ENCODE data around the gene SNUPN. TPM values are rescaled to one million over a fixed set of nuclear protein-coding genes. Genes with fewer than 3 reads are reported as not detected.

SNUPN gene
- total RNA-seq, 1 experiment from 2014 or later: 34.6 TPM

DNA sequence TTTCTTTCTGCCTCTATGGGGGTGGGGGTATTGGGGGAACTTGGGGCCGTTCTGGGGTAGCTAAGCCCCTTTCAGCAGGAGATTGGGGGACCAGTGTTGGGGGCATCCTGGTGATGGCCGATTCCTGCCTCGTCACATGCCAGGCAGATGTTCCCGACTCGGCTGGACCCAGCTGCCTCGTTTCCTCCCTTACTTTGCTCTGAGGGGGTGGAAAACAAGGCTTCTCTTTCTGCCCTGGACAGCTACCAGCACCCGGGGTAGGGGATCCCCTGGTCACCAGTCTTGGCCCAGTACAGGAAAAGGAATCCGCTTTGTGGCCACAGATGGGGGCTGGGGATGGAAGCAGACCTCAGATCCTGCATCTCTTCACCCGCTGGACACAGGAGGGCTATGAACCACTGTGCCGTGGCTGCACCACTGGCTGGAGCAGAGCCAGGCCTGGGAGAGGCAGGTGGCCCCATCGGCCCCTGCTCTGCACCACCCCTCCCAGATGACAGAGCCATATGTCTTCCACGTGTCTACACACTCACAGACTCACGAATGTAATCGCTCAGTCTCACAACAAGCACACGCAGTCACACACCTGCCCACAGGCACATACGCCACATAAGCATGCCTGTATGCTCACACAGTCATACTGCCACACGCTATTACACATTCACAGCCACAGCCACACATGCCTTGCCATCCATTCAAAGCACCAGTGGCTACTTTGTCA is 34.6 kb upstream of the SNUPN start:
- intact Hi-C loops (cut with micrococcal nuclease; ENCODE audit: unreplicated experiment): loop anchor here (10.0 kb wide), 1 partner anchor 635 kb away; the partner anchor contains the start of gene PPCDC
- CTCF ChIA-PET: no interaction called here
- H3K27ac ChIP-seq (ENCODE audit: low read depth, low read length, poor library complexity, severe bottlenecking): no peak overlapping the region

DNA sequence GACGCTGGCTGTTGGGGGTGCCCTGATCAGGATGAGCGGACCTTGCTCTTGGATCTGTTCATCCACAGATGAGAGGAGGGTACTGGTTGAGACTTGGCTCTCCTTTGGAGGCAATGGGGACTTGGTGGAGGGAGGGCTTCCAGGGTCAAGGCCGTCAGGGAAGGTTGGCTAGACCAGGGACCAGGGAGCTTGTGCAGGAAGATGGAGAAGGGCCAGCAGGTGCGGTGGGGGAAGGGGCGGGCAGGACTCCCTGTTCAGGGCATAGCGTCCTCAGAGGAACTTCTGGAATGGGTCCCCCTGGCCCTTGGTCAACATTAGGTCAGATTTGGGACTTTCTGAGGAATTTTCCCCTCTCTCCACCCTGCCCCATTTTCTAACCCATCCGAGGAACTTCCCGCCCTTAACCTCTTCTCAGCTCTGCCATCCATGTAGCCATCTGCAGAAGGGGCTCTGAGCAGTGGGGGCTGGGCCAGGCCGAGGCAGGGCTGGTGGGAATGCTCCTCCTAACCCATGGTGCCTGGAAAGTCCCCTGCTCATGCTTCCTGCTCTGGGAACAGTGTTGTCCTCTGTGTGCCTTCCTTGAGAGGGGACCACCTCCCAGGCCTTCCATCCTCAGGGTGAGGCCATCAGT is 33.7 kb upstream of the SNUPN start:
- intact Hi-C loops (cut with micrococcal nuclease; ENCODE audit: unreplicated experiment): no loop called here
- no peak overlapping the region for H3K27ac ChIP-seq (ENCODE audit: low read depth, low read length, poor library complexity, severe bottlenecking)
- no peak overlapping the region for H3K4me3 ChIP-seq (ENCODE audit: low read depth, low read length, poor library complexity, severe bottlenecking)
- no peaks in the 10 kb centered on the region for H3K36me3 ChIP-seq (ENCODE audit: insufficient read depth, low read length, poor library complexity, severe bottlenecking)
- BruUV-seq (replicated peaks): no TSS peak
- no peaks in the 10 kb centered on the region for H3K27me3 ChIP-seq (replicated peaks; ENCODE audit: insufficient read depth, low read depth, low read length, poor library complexity)
- H3K9me3 ChIP-seq (ENCODE audit: low read depth, low read length, poor library complexity, severe bottlenecking): no peaks in the 10 kb centered on the region
- no peak for TF ChIP-seq CTCF (conservative IDR thresholded peaks at IDR 0.05; ENCODE audit: low read depth, low read length)
- POLR2A ChIA-PET (ENCODE audit: low non-redundant PET): no interaction called here
- CTCF ChIA-PET: no interaction called here
- no peaks in the 10 kb centered on the region for H3K4me1 ChIP-seq (ENCODE audit: insufficient read depth, low read length, poor library complexity, severe bottlenecking)
- DNase-seq (ENCODE audit: low spot score): no peak

More for the DNA sequence above, 34.6 kb upstream of the SNUPN start:
- TF ChIP-seq CTCF (conservative IDR thresholded peaks at IDR 0.05; ENCODE audit: low read depth, low read length) (no peak), EZH2 (IDR thresholded peaks at IDR 0.05; ENCODE audit: borderline replicate concordance, low read depth, low read length, poor library complexity, severe bottlenecking) (no peak)
- Histone ChIP-seq H3K36me3 (ENCODE audit: insufficient read depth, low read length, poor library complexity, severe bottlenecking) (no peaks in the 10 kb centered on the region), H3K4me3 (ENCODE audit: low read depth, low read length, poor library complexity, severe bottlenecking) (no peak overlapping the region), H3K27me3 (replicated peaks; ENCODE audit: insufficient read depth, low read depth, low read length, poor library complexity) (no peaks in the 10 kb centered on the region), H3K4me1 (ENCODE audit: insufficient read depth, low read length, poor library complexity, severe bottlenecking) (no peaks in the 10 kb centered on the region), H3K9me3 (ENCODE audit: low read depth, low read length, poor library complexity, severe bottlenecking) (no peaks in the 10 kb centered on the region)
- no peak for DNase-seq (ENCODE audit: low spot score)
- POLR2A ChIA-PET (ENCODE audit: low non-redundant PET): no interaction called here
- BruUV-seq (replicated peaks): no TSS peak

- DNase-seq (ENCODE audit: low spot score): no peak
- H3K4me3 ChIP-seq (ENCODE audit: low read depth, low read length, poor library complexity, severe bottlenecking): no peak overlapping the region
- no peak for TF ChIP-seq CTCF (conservative IDR thresholded peaks at IDR 0.05; ENCODE audit: low read depth, low read length)
- no peak for TF ChIP-seq EZH2 (IDR thresholded peaks at IDR 0.05; ENCODE audit: borderline replicate concordance, low read depth, low read length, poor library complexity, severe bottlenecking)
- POLR2A ChIA-PET (ENCODE audit: low non-redundant PET): no interaction called here
- H3K4me1 ChIP-seq (ENCODE audit: insufficient read depth, low read length, poor library complexity, severe bottlenecking): no peaks in the 10 kb centered on the region
- CTCF ChIA-PET: no interaction called here
- H3K9me3 ChIP-seq (ENCODE audit: low read depth, low read length, poor library complexity, severe bottlenecking): no peaks in the 10 kb centered on the region
- BruUV-seq (replicated peaks): no TSS peak
- H3K27me3 ChIP-seq (replicated peaks; ENCODE audit: insufficient read depth, low read depth, low read length, poor library complexity): no peaks in the 10 kb centered on the region
- H3K36me3 ChIP-seq (ENCODE audit: insufficient read depth, low read length, poor library complexity, severe bottlenecking): no peaks in the 10 kb centered on the region
- intact Hi-C loops (cut with micrococcal nuclease; ENCODE audit: unreplicated experiment): no loop called here
- no peak overlapping the region for H3K27ac ChIP-seq (ENCODE audit: low read depth, low read length, poor library complexity, severe bottlenecking)
These were observed 31.3 kb upstream of the SNUPN start for GRCh38 chr15:75656813-75657212.

Data from A673 (cell line).